Endothelial cell of umbilical vein (primary cell): ENCODE results near the gene PHPT1. TPM values are rescaled to one million over a fixed set of nuclear protein-coding genes. Genes with fewer than 3 reads are reported as not detected.

Experiments
- BruUV-seq: library from RNA; stranded (reverse); fragments of 400-500 nt; replicated peaks from 2 replicates; lab custom pipeline; 2021; lab: Mats Ljungman, UMichigan
- CTCF ChIA-PET: fragments of 300-600, 350-600 bp; sonication (Branson Sonifier 250); formaldehyde crosslinking; loops from one replicate; lab custom pipeline; 2021; ENCODE audit warnings: antibody characterized with exemption, inconsistent platforms; lab: Charles Lee
- POLR2A ChIA-PET: fragments of 300-600, 350-600 bp; sonication (Branson Sonifier 250); formaldehyde crosslinking; loops from one replicate; lab custom pipeline; 2021; ENCODE audit warnings: antibody characterized with exemption, inconsistent platforms; lab: Charles Lee
- DNase-seq: peaks from one replicate; pipeline ENCODE4 v3.0.0-alpha.2; 2011; ENCODE audit warnings: low read depth, low spot score
- FAIRE-seq: peaks from 2 replicates; lab custom pipeline; 2011; peaks lifted over from hg19 to GRCh38; lab: Jason Lieb, UNC
- H2AFZ ChIP-seq: 2 replicates; pipeline ENCODE4 v1.6.0; 2012; ENCODE audit warnings: low read depth, low read length, control low read depth, inconsistent platforms
- H3K27ac ChIP-seq: 2 replicates; pipeline ENCODE4 v1.5.1; 2011; ENCODE audit warnings: low read depth, mild to moderate bottlenecking, control low read depth, low read length, moderate library complexity; ENCODE audit not compliant: insufficient read depth
- H3K27me3 ChIP-seq, 2 experiments: 2 replicates each; pipeline versions ENCODE4 v1.6.0 to v1.6.1; 2011; ENCODE audit warnings: low read length in 2 of 2, mixed read lengths in 1 of 2; ENCODE audit not compliant: control insufficient read depth in 2 of 2, insufficient read depth in 2 of 2
- H3K36me3 ChIP-seq, 2 experiments: 2 replicates in 1 of 2; 3 replicates in 1 of 2; pipeline ENCODE4 v1.5.1; 2011; ENCODE audit warnings: low read length in 2 of 2, mild to moderate bottlenecking in 1 of 2, moderate library complexity in 1 of 2; ENCODE audit not compliant: control insufficient read depth in 2 of 2, insufficient read depth in 2 of 2; ENCODE audit errors: extremely low read depth in 1 of 2
- H3K4me1 ChIP-seq: 3 replicates; pipeline ENCODE4 v1.5.1; 2011; ENCODE audit warnings: mild to moderate bottlenecking, low read length; ENCODE audit not compliant: control insufficient read depth, insufficient read depth; ENCODE audit errors: extremely low read depth
- H3K4me2 ChIP-seq: 2 replicates; pipeline ENCODE4 v1.6.1; 2011; ENCODE audit warnings: low read length, control low read depth, mixed read lengths; ENCODE audit not compliant: insufficient read depth
- H3K4me3 ChIP-seq, 3 experiments: fragments of 200-600 bp in 1 of 3; sonication (generic), shearing (Covaris generic) in 1 of 3; replicated peaks in 1 of 3; 2 replicates each; pipeline ENCODE4 v1.5.1; 2011 to 2016; ENCODE audit warnings: control low read depth in 3 of 3, low read length in 3 of 3, mild to moderate bottlenecking in 2 of 3, inconsistent platforms in 1 of 3, low read depth in 1 of 3, moderate library complexity in 1 of 3; ENCODE audit not compliant: insufficient read depth in 1 of 3
- H3K79me2 ChIP-seq: 2 replicates; pipeline ENCODE4 v1.6.0; 2012; ENCODE audit warnings: low read length, inconsistent platforms; ENCODE audit not compliant: control insufficient read depth, insufficient read depth
- H3K9ac ChIP-seq: replicated peaks from 2 replicates; pipeline ENCODE3; 2011; ENCODE audit warnings: low read length, control low read depth; ENCODE audit not compliant: insufficient read depth; ENCODE audit errors: extremely low read depth
- H3K9me1 ChIP-seq: replicated peaks from 3 replicates; pipeline ENCODE4 v1.6.0; 2011; ENCODE audit warnings: mild to moderate bottlenecking, low read length; ENCODE audit not compliant: control insufficient read depth, insufficient read depth; ENCODE audit errors: extremely low read depth
- H3K9me3 ChIP-seq: replicated peaks from 2 replicates; pipeline ENCODE4 v1.5.1; 2012; ENCODE audit warnings: low read length, inconsistent platforms; ENCODE audit not compliant: control insufficient read depth, insufficient read depth
- H4K20me1 ChIP-seq: replicated peaks from 2 replicates; pipeline ENCODE3; 2011; ENCODE audit warnings: mild to moderate bottlenecking, low read length; ENCODE audit not compliant: control insufficient read depth, insufficient read depth; ENCODE audit errors: extremely low read depth
- CTCF ChIP-seq, 2 donors: IDR thresholded peaks; 1 replicate in 1 of 2; 2 replicates in 1 of 2; pipeline ENCODE4 v1.5.1; 2011; ENCODE audit warnings: low read length in 2 of 2, mild to moderate bottlenecking in 2 of 2, moderate library complexity in 2 of 2, control low read depth in 1 of 2, inconsistent platforms in 1 of 2, low read depth in 1 of 2; ENCODE audit not compliant: insufficient read depth in 1 of 2; ENCODE audit errors: extremely low read depth in 1 of 2
- EZH2 ChIP-seq: IDR thresholded peaks from 2 replicates; pipeline ENCODE4 v1.6.1; 2012; ENCODE audit warnings: borderline replicate concordance, low read depth, mild to moderate bottlenecking, moderate library complexity, low read length, inconsistent platforms; ENCODE audit not compliant: severe bottlenecking
- FOS ChIP-seq: IDR thresholded peaks from 2 replicates; pipeline ENCODE4 v1.6.1; 2011; ENCODE audit warnings: mild to moderate bottlenecking, low read length, moderate library complexity, borderline replicate concordance; ENCODE audit not compliant: insufficient read depth
- GATA2 ChIP-seq: IDR thresholded peaks from 2 replicates; pipeline ENCODE4 v1.7.0; 2011; ENCODE audit warnings: low read depth, mild to moderate bottlenecking, moderate library complexity, mixed read lengths, low read length; ENCODE audit not compliant: insufficient read length, insufficient read depth
- JUN ChIP-seq: IDR thresholded peaks from 2 replicates; pipeline ENCODE4 v1.6.1; 2011; ENCODE audit warnings: borderline replicate concordance, low read depth; ENCODE audit not compliant: insufficient read length, insufficient read depth
- MAX ChIP-seq: IDR thresholded peaks from 2 replicates; pipeline ENCODE4 v1.6.1; 2011; ENCODE audit not compliant: insufficient read depth, insufficient read length
- MYC ChIP-seq: IDR thresholded peaks from one replicate; pipeline ENCODE4 v1.6.1; 2011; ENCODE audit warnings: mild to moderate bottlenecking, low read depth, low read length
- POLR2A ChIP-seq: IDR thresholded peaks from 2 replicates; pipeline ENCODE4 v1.6.1; 2012; ENCODE audit warnings: low read depth, mild to moderate bottlenecking, control low read depth, low read length
- POLR2AphosphoS5 ChIP-seq: IDR thresholded peaks from 2 replicates; pipeline ENCODE4 v1.6.1; 2012; ENCODE audit warnings: low read depth, mild to moderate bottlenecking, control low read depth, low read length, moderate library complexity; ENCODE audit not compliant: insufficient read depth
- dilution Hi-C: fragments of 300-500 bp; cut with MboI; formaldehyde crosslinking; loops from one replicate; pipeline ENCODE4 v1.15.0; 2019; ENCODE audit warnings: low sequenced_read_pairs; ENCODE audit not compliant: extremely low pct_ligation_motif_present
- intact Hi-C: fragments of 100-400 bp; cut with micrococcal nuclease; formaldehyde crosslinking; loops from one replicate; pipeline ENCODE4 v1.10.0; 2022
- polyA plus RNA-seq, 4 experiments: library from polyadenylated mRNA; depleted of rRNA in 3 of 4; stranded (reverse) in 3 of 4; unstranded in 1 of 4; fragments of >200 nt; gene quantifications; 2 replicates each; pipeline versions ENCODE4 v1.2.1 to v1.2.3, GENCODE V29; 2011 to 2012; ENCODE audit warnings: missing spikeins in 1 of 4
- total RNA-seq: library from RNA; stranded (reverse); gene quantifications from 2 replicates; pipeline ENCODE4 v1.2.3, GENCODE V29; 2021

PHPT1 gene
- total and polyA plus RNA-seq, 2 donors (not counting 3 experiments of a cell fraction or from before 2014, with no cell fraction given): 139 to 319 TPM

GRCh38 chr9:136853596-136854112 is 4.4 kb downstream of the PHPT1 start:
- intact Hi-C loops: no loop called here
- no peaks in the 10 kb centered on the region for H3K79me2 ChIP-seq
- H4K20me1 ChIP-seq: no peaks in the 10 kb centered on the region
- H2AFZ ChIP-seq: no peak overlapping the region
- no peak overlapping the region for H3K4me2 ChIP-seq
- H3K4me3 ChIP-seq: no peak overlapping the region
- FAIRE-seq: no peak
- no TSS peak for BruUV-seq
- ChIA-PET CTCF (no interaction called here), POLR2A (no interaction called here)
- H3K4me1 ChIP-seq: peaks cover 5% of the 10 kb centered on the region
- no peaks in the 10 kb centered on the region for H3K9me3 ChIP-seq
- H3K36me3 ChIP-seq: no peaks in the 10 kb centered on the region
- H3K9ac ChIP-seq: no peak overlapping the region
- H3K27ac ChIP-seq: no peak overlapping the region
- DNase-seq: no peak
- dilution Hi-C loops: no loop called here
- TF ChIP-seq EZH2 (no peak), MYC (no peak), MAX (no peak), JUN (no peak), FOS (no peak), POLR2A (no peak), POLR2AphosphoS5 (no peak)
- H3K9me1 ChIP-seq: no peaks in the 10 kb centered on the region
- no peaks in the 10 kb centered on the region for H3K27me3 ChIP-seq

GRCh38 chr9:136854113-136854841 is 5.1 kb downstream of the PHPT1 start:
- no peaks in the 10 kb centered on the region for H4K20me1 ChIP-seq
- H3K9ac ChIP-seq: no peak overlapping the region
- dilution Hi-C loops: no loop called here
- intact Hi-C loops: no loop called here
- H3K4me1 ChIP-seq: peaks cover 5% of the 10 kb centered on the region
- TF ChIP-seq POLR2A (no peak), GATA2 (no peak), JUN (no peak), EZH2 (no peak), CTCF (IDR thresholded peaks at IDR 0.05; ENCODE audit: extremely low read depth in 1 of 2, insufficient read depth in 1 of 2, low read depth in 1 of 2, low read length in 2 of 2) (no peak), POLR2AphosphoS5 (no peak), MAX (no peak), MYC (no peak), FOS (no peak)
- ChIA-PET POLR2A (no interaction called here), CTCF (interaction anchor here (1.1 kb wide), 1 partner anchor 12 kb away, joined by 3 read pairs; the partner anchor contains the start of gene AJM1)
- H3K79me2 ChIP-seq: no peaks in the 10 kb centered on the region
- H3K9me3 ChIP-seq: no peaks in the 10 kb centered on the region
- no peak overlapping the region for H3K4me3 ChIP-seq
- H3K4me2 ChIP-seq: no peak overlapping the region
- no peak for FAIRE-seq
- H3K36me3 ChIP-seq: no peaks in the 10 kb centered on the region
- no peaks in the 10 kb centered on the region for H3K27me3 ChIP-seq
- H3K27ac ChIP-seq: no peak overlapping the region
- DNase-seq: no peak
- no TSS peak for BruUV-seq
- H3K9me1 ChIP-seq: no peaks in the 10 kb centered on the region
- H2AFZ ChIP-seq: no peak overlapping the region
